HepG2 (cell line): Measurements from ENCODE around the gene SEPTIN11. TPM values are rescaled to one million over a fixed set of nuclear protein-coding genes. Genes with fewer than 3 reads are reported as not detected.
A peak's percentile ranks its signal among the peaks of the same experiment; 100 is the strongest.

Experiments
- ARHGAP35 ChIP-seq: sonication (generic); formaldehyde crosslinking; IDR thresholded peaks from 2 replicates; pipeline ENCODE4 v1.9.0; 2022; ENCODE audit warnings: mild to moderate bottlenecking, inconsistent platforms, moderate library complexity, missing genetic modification reagents, borderline replicate concordance
- HHEX ChIP-seq: IDR thresholded peaks from 2 replicates; pipeline ENCODE4 v1.6.1; 2016; ENCODE audit warnings: control low read depth
- HNF4G ChIP-seq, 2 experiments: sonication (generic) in 1 of 2; formaldehyde crosslinking in 1 of 2; IDR thresholded peaks; 2 replicates each; pipeline versions ENCODE4 v1.4.0 to v1.6.1; 2011 to 2020; ENCODE audit warnings: borderline replicate concordance in 2 of 2, low read depth in 2 of 2, mild to moderate bottlenecking in 2 of 2, low read length in 1 of 2, missing genetic modification reagents in 1 of 2, moderate library complexity in 1 of 2
- MAFF ChIP-seq: IDR thresholded peaks from 2 replicates; pipeline ENCODE4 v1.6.1; 2011; ENCODE audit warnings: low read depth, low read length, improper control_type of control experiment
- MAX ChIP-seq: IDR thresholded peaks from 2 replicates; pipeline ENCODE4 v1.6.1; 2012; ENCODE audit warnings: inconsistent platforms
- MED8 ChIP-seq: sonication (generic); formaldehyde crosslinking; IDR thresholded peaks from 2 replicates; pipeline ENCODE4 v1.8.1; 2023; ENCODE audit warnings: mild to moderate bottlenecking, missing genetic modification reagents; ENCODE audit not compliant: insufficient replicate concordance
- MXI1 ChIP-seq: IDR thresholded peaks from 3 replicates; pipeline ENCODE4 v1.6.1; 2012; ENCODE audit warnings: low read depth, low read length, inconsistent platforms, borderline replicate concordance
- NFYC ChIP-seq: IDR thresholded peaks from 2 replicates; pipeline ENCODE4 v1.6.1; 2016; ENCODE audit warnings: missing genetic modification reagents, missing compliant biosample characterization
- NR2F2 ChIP-seq: IDR thresholded peaks from 2 replicates; pipeline ENCODE4 v1.6.1; 2012; ENCODE audit warnings: low read depth, inconsistent platforms, borderline replicate concordance
- NR2F6 ChIP-seq, 2 experiments: IDR thresholded peaks; 2 replicates each; pipeline ENCODE4 v1.6.1; 2016; ENCODE audit warnings: antibody characterized with exemption in 1 of 2, mild to moderate bottlenecking in 1 of 2
- PRMT3 ChIP-seq: sonication (generic); formaldehyde crosslinking; IDR thresholded peaks from 2 replicates; pipeline ENCODE4 v1.8.1; 2022; ENCODE audit warnings: low read depth, mild to moderate bottlenecking, moderate library complexity, missing genetic modification reagents, borderline replicate concordance
- RBFOX2 ChIP-seq: fragments of 200-400 bp; formaldehyde crosslinking; IDR thresholded peaks from 2 replicates; pipeline ENCODE4 v1.6.1; 2017; ENCODE audit warnings: low read depth, mild to moderate bottlenecking, low read length
- SETDB1 ChIP-seq: sonication (generic); formaldehyde crosslinking; IDR thresholded peaks from 2 replicates; pipeline ENCODE4 v1.5.1; 2020; ENCODE audit warnings: missing genetic modification reagents, mild to moderate bottlenecking, borderline replicate concordance
- THAP8 ChIP-seq: sonication (generic); formaldehyde crosslinking; IDR thresholded peaks from 2 replicates; pipeline ENCODE4 v1.5.1; 2020; ENCODE audit warnings: missing genetic modification reagents, mild to moderate bottlenecking, borderline replicate concordance
- TP53 ChIP-seq: sonication (generic); formaldehyde crosslinking; conservative IDR thresholded peaks from 2 replicates; pipeline ENCODE4 v1.4.0; 2020; ENCODE audit warnings: missing genetic modification reagents
- ZBTB21 ChIP-seq: sonication (generic); formaldehyde crosslinking; IDR thresholded peaks from 2 replicates; pipeline ENCODE4 v1.4.0; 2020; ENCODE audit warnings: missing genetic modification reagents
- ZFYVE20 ChIP-seq: sonication (generic); formaldehyde crosslinking; IDR thresholded peaks from 2 replicates; pipeline ENCODE4 v1.8.0; 2023; ENCODE audit warnings: low read depth, mild to moderate bottlenecking, moderate library complexity, missing genetic modification reagents, borderline replicate concordance
- ZNF136 ChIP-seq: sonication (generic); formaldehyde crosslinking; IDR thresholded peaks from 2 replicates; pipeline ENCODE4 v1.8.1; 2022; ENCODE audit warnings: low read depth, mild to moderate bottlenecking, moderate library complexity, missing genetic modification reagents
- ZNF30 ChIP-seq: sonication (generic); formaldehyde crosslinking; IDR thresholded peaks from 2 replicates; pipeline ENCODE4 v1.5.0; 2020; ENCODE audit warnings: mild to moderate bottlenecking, missing genetic modification reagents
- ZNF326 ChIP-seq: sonication (generic); formaldehyde crosslinking; IDR thresholded peaks from 2 replicates; pipeline ENCODE4 v1.4.0; 2020; ENCODE audit warnings: missing genetic modification reagents, borderline replicate concordance
- ZNF556 ChIP-seq: sonication (generic); formaldehyde crosslinking; IDR thresholded peaks from 2 replicates; pipeline ENCODE4 v1.4.0; 2020; ENCODE audit warnings: mild to moderate bottlenecking, missing genetic modification reagents, borderline replicate concordance
- ZNF567 ChIP-seq: sonication (generic); formaldehyde crosslinking; IDR thresholded peaks from 2 replicates; pipeline ENCODE4 v1.8.1; 2023; ENCODE audit warnings: mild to moderate bottlenecking, missing genetic modification reagents, borderline replicate concordance
- ZNF709 ChIP-seq: sonication (generic); formaldehyde crosslinking; IDR thresholded peaks from 2 replicates; pipeline ENCODE4 v1.5.0; 2020; ENCODE audit warnings: mild to moderate bottlenecking, missing genetic modification reagents
- ZNF773 ChIP-seq: sonication (generic); formaldehyde crosslinking; IDR thresholded peaks from 2 replicates; pipeline ENCODE4 v1.4.0; 2020; ENCODE audit warnings: missing genetic modification reagents, borderline replicate concordance
- ZNF781 ChIP-seq: sonication (generic); formaldehyde crosslinking; IDR thresholded peaks from 2 replicates; pipeline ENCODE4 v1.5.1; 2020; ENCODE audit warnings: borderline replicate concordance, mild to moderate bottlenecking, missing genetic modification reagents; ENCODE audit errors: not compliant biosample characterization
- ZSCAN22 ChIP-seq: sonication (generic); formaldehyde crosslinking; IDR thresholded peaks from 2 replicates; pipeline ENCODE4 v1.4.0; 2020; ENCODE audit warnings: mild to moderate bottlenecking, missing genetic modification reagents
- polyA plus RNA-seq, 8 experiments: library from polyadenylated mRNA; depleted of rRNA in 3 of 8; stranded (reverse) in 7 of 8; unstranded in 1 of 8; fragments of >200 nt; fragmentation: Illumina TruSeq in 4 of 8; extraction: Trizol in 4 of 8; gene quantifications; 2 replicates each; pipeline versions ENCODE4 v1.2.1 to v1.2.3, GENCODE V29; 2011 to 2016; ENCODE audit warnings: low read depth in 4 of 8, missing spikeins in 1 of 8, mixed read lengths in 1 of 8; ENCODE audit not compliant: insufficient read depth in 1 of 8
- total RNA-seq, 5 experiments: library from RNA; depleted of rRNA; stranded (reverse); fragments of >200 nt; fragmentation: Illumina TruSeq; extraction: Trizol; gene quantifications; 2 replicates each; pipeline ENCODE4 v1.2.3, GENCODE V29; 2016; ENCODE audit warnings: low read depth in 1 of 5
- TF ChIP-seq, protein P1 (sequence below): IDR thresholded peaks from 2 replicates; pipeline ENCODE4 v1.6.1; 2016; ENCODE audit warnings: mild to moderate bottlenecking
- TF ChIP-seq, protein P2 (sequence below): sonication (generic); formaldehyde crosslinking; IDR thresholded peaks from 2 replicates; pipeline ENCODE4 v1.8.1; 2022; ENCODE audit warnings: mild to moderate bottlenecking, missing genetic modification reagents
- TF ChIP-seq, protein P3 (sequence below): sonication (generic); formaldehyde crosslinking; IDR thresholded peaks from 2 replicates; pipeline ENCODE4 v1.4.0; 2020; ENCODE audit warnings: mild to moderate bottlenecking, missing genetic modification reagents

SEPTIN11 gene
- total and polyA plus RNA-seq, 2 of the 13 experiments (the other 11 are each of a cell fraction or from before 2014, with no cell fraction given): 28.9 to 47.3 TPM

GRCh38 chr4:76984788-76985211 is 35.2 kb downstream of the SEPTIN11 start (continued):
- peak; percentile 57; the same call in 1 of the 2 replicates for TF ChIP-seq MAX
- TF ChIP-seq ZNF136 (CRISPR knock-in tag): no peak
- TF ChIP-seq, protein P1, sequence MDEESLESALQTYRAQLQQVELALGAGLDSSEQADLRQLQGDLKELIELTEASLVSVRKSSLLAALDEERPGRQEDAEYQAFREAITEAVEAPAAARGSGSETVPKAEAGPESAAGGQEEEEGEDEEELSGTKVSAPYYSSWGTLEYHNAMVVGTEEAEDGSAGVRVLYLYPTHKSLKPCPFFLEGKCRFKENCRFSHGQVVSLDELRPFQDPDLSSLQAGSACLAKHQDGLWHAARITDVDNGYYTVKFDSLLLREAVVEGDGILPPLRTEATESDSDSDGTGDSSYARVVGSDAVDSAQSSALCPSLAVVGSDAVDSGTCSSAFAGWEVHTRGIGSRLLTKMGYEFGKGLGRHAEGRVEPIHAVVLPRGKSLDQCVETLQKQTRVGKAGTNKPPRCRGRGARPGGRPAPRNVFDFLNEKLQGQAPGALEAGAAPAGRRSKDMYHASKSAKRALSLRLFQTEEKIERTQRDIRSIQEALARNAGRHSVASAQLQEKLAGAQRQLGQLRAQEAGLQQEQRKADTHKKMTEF (CRISPR knock-in tag): no peak
- TF ChIP-seq SETDB1 (CRISPR knock-in tag): no peak
- TF ChIP-seq ZNF773 (CRISPR knock-in tag): no peak
- TF ChIP-seq MAFF: peak; percentile 97
- TF ChIP-seq MED8 (CRISPR knock-in tag): no peak
- TF ChIP-seq, protein P2, sequence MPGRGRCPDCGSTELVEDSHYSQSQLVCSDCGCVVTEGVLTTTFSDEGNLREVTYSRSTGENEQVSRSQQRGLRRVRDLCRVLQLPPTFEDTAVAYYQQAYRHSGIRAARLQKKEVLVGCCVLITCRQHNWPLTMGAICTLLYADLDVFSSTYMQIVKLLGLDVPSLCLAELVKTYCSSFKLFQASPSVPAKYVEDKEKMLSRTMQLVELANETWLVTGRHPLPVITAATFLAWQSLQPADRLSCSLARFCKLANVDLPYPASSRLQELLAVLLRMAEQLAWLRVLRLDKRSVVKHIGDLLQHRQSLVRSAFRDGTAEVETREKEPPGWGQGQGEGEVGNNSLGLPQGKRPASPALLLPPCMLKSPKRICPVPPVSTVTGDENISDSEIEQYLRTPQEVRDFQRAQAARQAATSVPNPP (CRISPR knock-in tag): no peak
- no peak for TF ChIP-seq ZFYVE20 (CRISPR knock-in tag)
- no peak for TF ChIP-seq NR2F2
- TF ChIP-seq ZNF30: no peak
- TF ChIP-seq NR2F6 (IDR thresholded peaks at IDR 0.05): no peak
- TF ChIP-seq NR2F6 (CRISPR knock-in tag; IDR thresholded peaks at IDR 0.05): no peak
- TF ChIP-seq ARHGAP35 (CRISPR knock-in tag): no peak
- no peak for TF ChIP-seq TP53 (CRISPR knock-in tag)
- TF ChIP-seq ZNF567: no peak
- no peak for TF ChIP-seq ZBTB21 (CRISPR knock-in tag)
- TF ChIP-seq ZNF709 (CRISPR knock-in tag): no peak
- TF ChIP-seq ZNF556 (CRISPR knock-in tag): no peak
- TF ChIP-seq, protein P3, sequence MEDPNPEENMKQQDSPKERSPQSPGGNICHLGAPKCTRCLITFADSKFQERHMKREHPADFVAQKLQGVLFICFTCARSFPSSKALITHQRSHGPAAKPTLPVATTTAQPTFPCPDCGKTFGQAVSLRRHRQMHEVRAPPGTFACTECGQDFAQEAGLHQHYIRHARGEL (CRISPR knock-in tag): no peak
- TF ChIP-seq ZNF781 (CRISPR knock-in tag): no peak
- no peak for TF ChIP-seq NFYC
- TF ChIP-seq THAP8 (CRISPR knock-in tag): no peak
- TF ChIP-seq MXI1: peak; percentile 51; the same call in 1 of the 3 replicates
- no peak for TF ChIP-seq PRMT3 (CRISPR knock-in tag)
- TF ChIP-seq ZSCAN22 (CRISPR knock-in tag): no peak
- no peak for TF ChIP-seq RBFOX2
- no peak for TF ChIP-seq HNF4G (IDR thresholded peaks at IDR 0.05; ENCODE audit: borderline replicate concordance, low read depth, low read length)
- no peak for TF ChIP-seq HNF4G (CRISPR knock-in tag; IDR thresholded peaks at IDR 0.05; ENCODE audit: borderline replicate concordance, low read depth)
- TF ChIP-seq ZNF326 (CRISPR knock-in tag): no peak
- TF ChIP-seq HHEX (CRISPR knock-in tag): no peak
